ENCODE results near the gene MATK. TPM values are rescaled to one million over a fixed set of nuclear protein-coding genes. Genes with fewer than 3 reads are reported as not detected.

The MATK gene
- total RNA-seq, 2 experiments from 2014 or later: 24.4 to 25.2 TPM

DNA sequence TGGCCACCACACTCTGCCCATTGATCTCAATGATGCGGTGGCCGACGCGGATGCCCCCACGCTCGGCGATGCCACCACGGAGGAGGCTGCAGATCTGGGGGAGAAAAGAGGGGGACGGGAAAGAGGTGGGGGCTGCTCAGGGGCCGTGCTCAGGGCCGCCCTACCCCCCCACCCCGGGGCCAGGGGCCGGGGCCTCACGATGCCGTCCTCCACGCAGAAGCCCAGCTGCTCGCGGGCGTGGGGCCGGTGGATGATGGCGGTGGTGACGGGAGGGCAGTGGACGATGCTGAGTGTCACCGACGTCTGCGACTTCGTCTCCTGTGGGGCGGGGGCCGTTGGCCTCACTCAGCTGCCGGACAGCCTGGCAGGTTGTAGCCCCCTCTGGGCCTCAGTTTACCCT is 34.9 kb downstream of the MATK start:
- no peak overlapping the region for H3K27ac Mint-ChIP-seq
- peaks cover 24% of the 10 kb centered on the region for H3K36me3 Mint-ChIP-seq
- CTCF ChIA-PET: no interaction called here
- no peaks in the 10 kb centered on the region for H3K9me3 Mint-ChIP-seq
- H3K4me3 Mint-ChIP-seq: no peak overlapping the region
- H3K4me1 Mint-ChIP-seq (ENCODE audit: low read depth): peaks cover 8% of the 10 kb centered on the region
- POLR2A ChIA-PET: no interaction called here
- no peak for DNase-seq
- intact Hi-C loops (cut with micrococcal nuclease): no loop called here
- H3K27me3 Mint-ChIP-seq: no peaks in the 10 kb centered on the region

DNA sequence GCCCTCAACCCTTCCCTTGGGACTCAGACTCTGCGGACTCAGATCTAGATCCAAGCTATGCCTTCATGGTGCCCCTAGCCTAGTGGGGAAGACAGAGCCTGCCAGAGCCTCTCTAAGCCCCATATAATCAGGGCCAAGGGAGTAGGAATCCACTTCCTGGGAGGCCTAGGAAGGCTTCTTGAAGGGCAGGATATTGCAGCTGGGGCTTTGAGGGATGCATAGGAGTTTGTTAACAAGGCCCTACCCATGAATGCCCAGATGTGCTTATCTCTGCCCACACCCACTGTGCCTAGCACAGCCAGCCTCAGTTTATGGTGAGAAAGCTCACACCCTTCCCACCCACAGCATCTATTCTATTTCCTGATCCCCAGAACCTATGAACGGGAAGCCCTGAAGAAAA is 36.0 kb downstream of the MATK start:
- H3K4me3 Mint-ChIP-seq: no peak overlapping the region
- peaks cover 5% of the 10 kb centered on the region for H3K4me1 Mint-ChIP-seq (ENCODE audit: low read depth)
- no peaks in the 10 kb centered on the region for H3K27me3 Mint-ChIP-seq
- no peak overlapping the region for H3K27ac Mint-ChIP-seq
- ChIA-PET CTCF (no interaction called here), POLR2A (no interaction called here)
- H3K9me3 Mint-ChIP-seq: no peaks in the 10 kb centered on the region
- H3K36me3 Mint-ChIP-seq: peaks cover 21% of the 10 kb centered on the region
- intact Hi-C loops (cut with micrococcal nuclease): no loop called here
- no peak for DNase-seq

DNA sequence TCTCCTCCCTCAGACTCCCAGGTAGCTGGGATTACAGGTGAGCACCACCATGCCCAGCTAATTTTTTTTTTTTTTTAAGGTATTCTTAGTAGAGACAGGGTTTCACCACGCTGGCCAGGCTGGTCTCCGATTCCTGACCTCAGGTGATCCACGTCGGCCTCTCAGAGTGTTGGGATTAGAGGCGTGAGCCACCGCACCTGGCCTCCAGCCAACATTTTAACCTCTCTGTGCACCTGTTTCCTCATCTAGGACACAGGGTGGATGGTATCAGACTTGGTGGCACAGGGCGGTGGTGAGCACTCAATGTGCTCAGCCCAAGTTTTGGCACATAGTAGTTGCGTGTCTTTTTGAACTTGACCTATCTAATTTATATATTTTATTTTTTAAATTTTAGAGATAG is 37.2 kb downstream of the MATK start:
- no peak for DNase-seq
- intact Hi-C loops (cut with micrococcal nuclease): no loop called here
- H3K27me3 Mint-ChIP-seq: no peaks in the 10 kb centered on the region
- no peaks in the 10 kb centered on the region for H3K9me3 Mint-ChIP-seq
- H3K27ac Mint-ChIP-seq: no peak overlapping the region
- no peak overlapping the region for H3K4me3 Mint-ChIP-seq
- peaks cover 16% of the 10 kb centered on the region for H3K36me3 Mint-ChIP-seq
- no peaks in the 10 kb centered on the region for H3K4me1 Mint-ChIP-seq (ENCODE audit: low read depth)
- ChIA-PET CTCF (no interaction called here), POLR2A (no interaction called here)

DNA sequence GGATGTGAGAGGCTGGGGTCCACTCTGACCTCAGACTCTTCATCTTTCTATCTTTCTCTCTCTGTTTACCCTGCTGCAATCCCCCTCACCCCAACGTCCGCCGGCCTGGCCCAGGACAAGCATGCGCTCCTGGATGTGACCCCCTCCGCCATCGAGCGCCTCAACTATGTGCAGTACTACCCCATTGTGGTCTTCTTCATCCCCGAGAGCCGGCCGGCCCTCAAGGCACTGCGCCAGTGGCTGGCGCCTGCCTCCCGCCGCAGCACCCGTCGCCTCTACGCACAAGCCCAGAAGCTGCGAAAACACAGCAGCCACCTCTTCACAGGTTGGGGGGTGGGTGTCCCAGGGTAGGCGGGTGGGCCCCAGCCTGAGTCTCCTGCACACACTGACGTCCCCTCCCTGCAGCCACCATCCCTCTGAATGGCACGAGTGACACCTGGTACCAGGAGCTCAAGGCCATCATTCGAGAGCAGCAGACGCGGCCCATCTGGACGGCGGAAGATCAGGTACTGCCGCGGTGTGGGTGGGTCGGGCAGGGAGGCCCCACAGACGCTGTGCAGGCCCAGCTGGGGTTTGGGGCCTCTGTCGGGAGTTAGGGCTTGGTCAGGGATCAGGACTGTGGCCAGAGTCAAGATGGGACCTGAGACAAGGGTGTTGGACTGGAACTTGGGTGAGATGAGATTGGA is 39.7 kb downstream of the MATK start:
- H3K9me3 Mint-ChIP-seq: no peaks in the 10 kb centered on the region
- H3K27me3 Mint-ChIP-seq: no peaks in the 10 kb centered on the region
- intact Hi-C loops (cut with micrococcal nuclease): no loop called here
- H3K4me1 Mint-ChIP-seq (ENCODE audit: low read depth): no peaks in the 10 kb centered on the region
- ChIA-PET CTCF (interaction anchor here (0.6 kb wide), 1 partner anchor 47 kb away, joined by 3 read pairs; no protein-coding TSS in a partner anchor), POLR2A (no interaction called here)
- no peak overlapping the region for H3K4me3 Mint-ChIP-seq
- no peak overlapping the region for H3K27ac Mint-ChIP-seq
- peaks cover 14% of the 10 kb centered on the region for H3K36me3 Mint-ChIP-seq
- DNase-seq: no peak

DNA sequence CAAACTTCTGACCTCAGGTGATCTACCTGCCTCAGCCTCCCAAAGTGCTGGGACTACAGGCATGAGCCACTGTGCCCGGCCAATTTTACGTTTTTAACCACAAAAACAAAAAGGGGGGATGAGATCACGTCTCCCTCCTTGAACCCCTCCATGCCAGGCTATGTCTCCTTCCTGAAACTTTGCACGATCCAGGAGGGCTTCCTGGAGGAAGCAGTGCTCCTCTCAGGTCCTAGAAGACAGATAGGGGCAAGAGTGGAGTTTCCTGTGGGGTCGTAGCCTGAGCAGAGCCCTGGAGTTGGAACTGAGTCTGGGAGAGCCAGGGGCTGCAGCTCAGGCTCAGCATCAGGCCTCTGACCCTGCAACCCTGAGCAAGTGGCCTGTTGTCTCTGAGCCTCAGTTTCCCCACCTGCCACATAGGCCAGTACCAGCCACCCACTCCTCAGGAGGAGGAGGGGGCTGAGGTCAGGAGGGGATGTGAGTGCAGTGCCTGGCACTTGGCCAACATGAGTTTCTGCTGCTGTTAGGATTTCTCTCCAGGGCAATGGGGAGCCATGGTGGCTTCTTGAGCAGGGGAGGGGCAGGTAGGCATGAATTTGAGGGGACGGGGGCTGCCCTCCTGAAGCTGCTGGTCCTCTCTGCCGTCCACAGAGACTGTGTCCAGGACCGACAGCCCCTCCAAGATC is 40.7 kb downstream of the MATK start:
- no peak overlapping the region for H3K4me3 Mint-ChIP-seq
- POLR2A ChIA-PET: interaction anchor here (1.1 kb wide), 1 partner anchor 9 kb away, joined by 3 read pairs; no protein-coding TSS in a partner anchor
- peaks cover 10% of the 10 kb centered on the region for H3K36me3 Mint-ChIP-seq
- H3K27me3 Mint-ChIP-seq: no peaks in the 10 kb centered on the region
- H3K4me1 Mint-ChIP-seq (ENCODE audit: low read depth): no peaks in the 10 kb centered on the region
- no peak overlapping the region for H3K27ac Mint-ChIP-seq
- no peak for DNase-seq
- CTCF ChIA-PET: no interaction called here
- intact Hi-C loops (cut with micrococcal nuclease): no loop called here
- H3K9me3 Mint-ChIP-seq: no peaks in the 10 kb centered on the region

DNA sequence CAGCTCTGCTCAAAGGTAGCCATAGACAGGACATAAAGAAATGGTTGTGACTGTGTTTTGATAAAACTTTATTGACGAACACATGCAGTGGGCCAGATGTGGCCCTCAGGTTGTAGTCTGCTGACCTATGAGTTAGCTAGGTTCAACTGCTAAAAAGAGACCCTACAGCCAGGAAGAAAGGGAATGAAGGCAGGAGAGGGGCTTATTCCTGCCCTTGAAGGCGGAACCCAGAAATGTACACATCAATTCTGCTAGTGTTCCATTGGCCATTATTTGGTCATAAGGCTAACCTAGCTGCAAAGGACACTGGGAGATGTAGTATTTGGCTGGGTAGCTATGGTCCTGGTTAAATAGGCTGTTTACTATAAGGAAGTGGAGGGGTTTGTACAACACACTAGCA is 42.7 kb downstream of the MATK start:
- no peak for DNase-seq
- CTCF ChIA-PET: no interaction called here
- Mint-ChIP-seq H3K4me1 (ENCODE audit: low read depth) (peaks cover 10% of the 10 kb centered on the region), H3K36me3 (no peaks in the 10 kb centered on the region), H3K27me3 (no peaks in the 10 kb centered on the region), H3K4me3 (no peak overlapping the region), H3K9me3 (no peaks in the 10 kb centered on the region), H3K27ac (no peak overlapping the region)
- intact Hi-C loops (cut with micrococcal nuclease): no loop called here
- POLR2A ChIA-PET: no interaction called here

DNA sequence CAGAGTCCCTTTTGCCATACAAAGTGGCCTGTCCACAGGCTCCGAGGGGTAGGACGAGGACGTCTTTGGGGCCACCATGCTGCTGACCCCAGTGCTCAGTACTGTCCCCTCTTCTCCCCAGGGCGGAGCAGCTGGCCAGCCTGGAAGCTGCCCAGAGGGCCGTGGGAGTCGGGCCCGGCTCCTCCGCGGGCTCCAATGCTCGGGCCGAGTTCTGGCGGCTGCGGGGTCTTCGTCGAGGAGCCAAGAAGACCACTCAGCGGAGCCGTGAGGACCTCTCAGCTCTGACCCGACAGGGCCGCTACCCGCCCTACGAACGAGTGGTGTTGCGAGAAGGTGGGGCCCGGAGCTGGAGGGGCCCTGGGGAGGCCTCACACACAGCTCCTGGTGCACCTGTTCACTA is 45.8 kb downstream of the MATK start:
- intact Hi-C loops (cut with micrococcal nuclease): no loop called here
- H3K27me3 Mint-ChIP-seq: no peaks in the 10 kb centered on the region
- no peak for DNase-seq
- peaks cover 11% of the 10 kb centered on the region for H3K4me1 Mint-ChIP-seq (ENCODE audit: low read depth)
- no peak overlapping the region for H3K27ac Mint-ChIP-seq
- POLR2A ChIA-PET: no interaction called here
- H3K9me3 Mint-ChIP-seq: no peaks in the 10 kb centered on the region
- H3K4me3 Mint-ChIP-seq: no peak overlapping the region
- no peaks in the 10 kb centered on the region for H3K36me3 Mint-ChIP-seq
- CTCF ChIA-PET: no interaction called here

DNA sequence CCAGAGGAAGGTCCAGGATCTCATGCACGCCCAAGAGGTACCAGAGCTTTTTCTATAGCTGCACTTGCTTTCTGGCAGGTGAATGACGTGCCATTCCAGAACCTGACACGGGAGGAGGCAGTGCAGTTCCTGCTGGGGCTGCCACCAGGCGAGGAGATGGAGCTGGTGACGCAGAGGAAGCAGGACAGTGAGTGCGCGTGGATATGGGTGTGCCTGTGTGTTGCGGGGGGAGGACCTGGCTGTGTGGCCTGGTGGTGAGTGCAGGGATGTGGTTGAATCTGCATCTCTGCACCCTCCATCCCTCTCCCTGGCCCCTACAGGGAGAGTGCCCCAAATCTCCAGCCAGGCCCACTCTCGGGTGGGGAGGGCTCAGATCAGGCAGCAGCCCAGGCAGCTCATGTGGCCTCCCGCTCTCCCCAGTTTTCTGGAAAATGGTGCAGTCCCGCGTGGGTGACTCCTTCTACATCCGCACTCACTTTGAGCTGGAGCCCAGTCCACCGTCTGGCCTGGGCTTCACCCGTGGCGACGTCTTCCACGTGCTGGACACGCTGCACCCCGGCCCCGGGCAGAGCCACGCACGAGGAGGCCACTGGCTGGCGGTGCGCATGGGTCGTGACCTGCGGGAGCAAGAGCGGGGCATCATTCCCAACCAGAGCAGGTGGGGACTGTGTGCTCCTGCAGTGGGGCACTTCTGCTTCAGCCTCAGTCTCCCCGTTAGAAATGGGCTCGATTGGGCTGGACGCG is 47.5 kb downstream of the MATK start:
- POLR2A ChIA-PET: no interaction called here
- Mint-ChIP-seq H3K4me3 (no peak overlapping the region), H3K36me3 (no peaks in the 10 kb centered on the region), H3K27me3 (no peaks in the 10 kb centered on the region), H3K4me1 (ENCODE audit: low read depth) (peaks cover 11% of the 10 kb centered on the region), H3K9me3 (no peaks in the 10 kb centered on the region), H3K27ac (no peak overlapping the region)
- no peak for DNase-seq
- intact Hi-C loops (cut with micrococcal nuclease): no loop called here
- CTCF ChIA-PET: no interaction called here

DNA sequence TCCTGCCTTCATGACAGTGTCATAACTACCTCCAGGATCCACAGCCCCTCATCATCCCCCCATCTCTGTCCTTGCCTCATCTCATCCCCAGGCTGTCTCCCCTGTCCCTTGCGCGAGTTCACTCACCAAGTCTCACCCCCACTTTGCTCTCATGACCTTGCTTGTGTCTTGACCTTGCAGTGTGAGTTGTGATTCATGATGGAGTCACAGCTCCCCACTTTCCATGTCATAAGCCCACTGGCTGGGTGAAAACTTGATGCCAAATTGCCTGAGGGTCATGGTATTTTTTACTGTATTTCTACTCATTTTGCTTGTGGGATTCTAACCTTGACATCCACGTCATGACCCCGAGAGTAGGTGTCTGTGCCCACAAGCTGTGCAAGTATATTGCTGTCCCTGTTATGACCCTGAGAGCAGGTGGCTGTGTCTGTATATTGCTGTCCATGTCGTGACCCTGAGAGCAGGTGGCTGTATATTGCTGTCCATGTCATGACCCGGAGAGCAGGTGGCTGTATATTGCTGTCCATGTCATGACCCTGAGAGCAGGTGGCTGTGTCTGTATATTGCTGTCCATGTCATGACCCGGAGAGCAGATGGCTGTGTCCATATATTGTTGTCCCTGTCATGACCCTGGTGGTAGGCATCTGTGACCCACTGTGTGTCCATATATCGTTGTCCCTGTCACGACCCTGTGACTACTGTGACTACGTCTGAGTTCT is 48.5 kb downstream of the MATK start:
- H3K4me1 Mint-ChIP-seq (ENCODE audit: low read depth): peaks cover 11% of the 10 kb centered on the region

DNA sequence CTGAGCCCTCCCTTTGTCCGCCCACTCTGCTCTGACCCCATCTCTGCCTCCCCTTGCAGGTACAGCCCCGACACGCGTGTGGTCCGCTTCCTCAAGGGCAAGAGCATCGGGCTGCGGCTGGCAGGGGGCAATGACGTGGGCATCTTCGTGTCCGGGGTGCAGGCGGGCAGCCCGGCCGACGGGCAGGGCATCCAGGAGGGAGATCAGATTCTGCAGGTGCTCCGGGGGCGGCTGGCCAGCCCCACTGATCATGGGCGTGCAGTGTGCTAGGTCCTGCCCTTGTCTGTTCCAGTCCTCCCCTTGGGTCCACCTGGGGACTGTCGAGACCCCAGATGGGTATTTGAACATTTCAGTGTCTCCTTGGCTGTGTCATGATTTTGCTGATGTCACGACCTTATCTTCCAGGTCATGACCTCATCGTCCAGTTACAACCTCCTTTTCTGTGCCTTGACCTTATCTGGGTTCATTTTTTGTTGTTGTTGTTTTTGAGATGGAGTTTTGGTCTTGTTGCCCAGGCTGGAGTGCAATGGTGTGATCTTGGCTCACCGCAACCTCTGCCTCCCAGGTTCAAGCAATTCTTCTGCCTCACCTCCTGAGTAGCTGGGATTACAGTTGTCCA is 50.0 kb downstream of the MATK start:
- POLR2A ChIA-PET: no interaction called here
- intact Hi-C loops (cut with micrococcal nuclease): no loop called here
- Mint-ChIP-seq H3K4me3 (no peak overlapping the region), H3K27me3 (no peaks in the 10 kb centered on the region), H3K9me3 (no peaks in the 10 kb centered on the region), H3K27ac (no peak overlapping the region), H3K4me1 (ENCODE audit: low read depth) (peaks cover 11% of the 10 kb centered on the region), H3K36me3 (no peaks in the 10 kb centered on the region)
- CTCF ChIA-PET: no interaction called here
- no peak for DNase-seq

More for the DNA sequence above, 48.5 kb downstream of the MATK start:
- intact Hi-C loops (cut with micrococcal nuclease): no loop called here
- no peak overlapping the region for H3K4me3 Mint-ChIP-seq
- H3K27me3 Mint-ChIP-seq: no peaks in the 10 kb centered on the region
- CTCF ChIA-PET: interaction anchor here (0.6 kb wide), 1 partner anchor 181 kb away, joined by 3 read pairs; no protein-coding TSS in a partner anchor
- H3K27ac Mint-ChIP-seq: no peak overlapping the region
- POLR2A ChIA-PET: no interaction called here
- H3K9me3 Mint-ChIP-seq: no peaks in the 10 kb centered on the region
- H3K36me3 Mint-ChIP-seq: no peaks in the 10 kb centered on the region
- DNase-seq: no peak

DNA sequence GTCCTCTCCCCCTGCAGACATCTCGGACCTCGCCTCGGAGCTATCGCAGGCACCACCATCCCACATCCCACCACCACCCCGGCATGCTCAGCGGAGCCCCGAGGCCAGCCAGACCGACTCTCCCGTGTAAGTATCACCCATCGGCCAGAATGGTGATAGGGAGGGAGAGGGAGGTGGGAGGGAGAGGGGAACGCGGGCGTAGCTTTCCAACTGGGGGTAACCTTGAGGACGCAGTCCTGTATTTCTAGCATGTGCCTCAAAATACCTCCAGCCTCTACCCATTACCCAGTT is 51.9 kb downstream of the MATK start:
- Mint-ChIP-seq H3K27me3 (no peaks in the 10 kb centered on the region), H3K27ac (no peak overlapping the region), H3K36me3 (no peaks in the 10 kb centered on the region), H3K4me1 (ENCODE audit: low read depth) (peaks cover 7% of the 10 kb centered on the region), H3K9me3 (no peaks in the 10 kb centered on the region), H3K4me3 (no peak overlapping the region)
- ChIA-PET CTCF (no interaction called here), POLR2A (no interaction called here)
- intact Hi-C loops (cut with micrococcal nuclease): no loop called here
- no peak for DNase-seq

DNA sequence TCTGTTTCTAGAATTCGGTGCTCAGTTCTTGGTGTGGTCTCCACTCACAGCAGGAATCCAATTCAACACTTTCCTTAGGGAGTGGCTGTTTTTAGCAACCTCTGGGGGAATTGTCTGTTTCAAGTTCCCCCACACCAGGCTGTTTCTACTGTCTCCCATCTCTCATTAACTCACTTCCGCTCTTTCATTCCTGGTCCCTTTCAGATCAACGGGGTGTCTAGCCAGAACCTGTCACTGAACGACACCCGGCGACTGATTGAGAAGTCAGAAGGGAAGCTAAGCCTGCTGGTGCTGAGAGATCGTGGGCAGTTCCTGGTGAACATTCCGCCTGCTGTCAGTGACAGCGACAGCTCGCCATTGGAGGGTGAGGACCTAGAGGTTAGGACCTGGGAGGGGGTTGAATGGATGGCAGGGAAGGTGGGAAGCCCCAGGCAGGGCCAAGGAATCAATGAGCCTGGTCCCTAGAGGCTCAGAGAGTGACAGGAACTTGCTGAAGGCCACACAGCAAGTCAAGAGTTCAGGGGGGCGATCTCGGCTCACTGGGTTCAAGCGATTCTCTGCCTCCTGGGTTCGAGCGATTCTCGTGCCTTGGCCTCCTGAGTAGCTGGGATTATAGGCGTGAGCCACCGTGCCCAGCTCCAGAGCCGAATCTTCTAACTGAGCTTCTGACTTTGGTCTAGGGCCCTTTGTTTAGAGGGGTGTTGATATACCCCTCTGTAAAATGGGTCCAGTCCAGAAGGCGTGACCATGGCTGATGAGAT is 52.5 kb downstream of the MATK start:
- no peaks in the 10 kb centered on the region for H3K27me3 Mint-ChIP-seq
- intact Hi-C loops (cut with micrococcal nuclease): no loop called here
- POLR2A ChIA-PET: no interaction called here
- CTCF ChIA-PET: no interaction called here
- no peaks in the 10 kb centered on the region for H3K9me3 Mint-ChIP-seq
- H3K4me3 Mint-ChIP-seq: no peak overlapping the region
- H3K4me1 Mint-ChIP-seq (ENCODE audit: low read depth): peaks cover 1% of the 10 kb centered on the region
- no peak for DNase-seq
- H3K27ac Mint-ChIP-seq: no peak overlapping the region
- H3K36me3 Mint-ChIP-seq: no peaks in the 10 kb centered on the region
